HG03571 (cell line): ENCODE measurements around the gene GET4.

Experiments used
- ATAC-seq: cut with Tn5 transposase; IDR thresholded peaks from one replicate; pipeline ENCODE4 v1.9.1; 2021; ENCODE audit not compliant: unreplicated experiment

The GET4 gene

DNA sequence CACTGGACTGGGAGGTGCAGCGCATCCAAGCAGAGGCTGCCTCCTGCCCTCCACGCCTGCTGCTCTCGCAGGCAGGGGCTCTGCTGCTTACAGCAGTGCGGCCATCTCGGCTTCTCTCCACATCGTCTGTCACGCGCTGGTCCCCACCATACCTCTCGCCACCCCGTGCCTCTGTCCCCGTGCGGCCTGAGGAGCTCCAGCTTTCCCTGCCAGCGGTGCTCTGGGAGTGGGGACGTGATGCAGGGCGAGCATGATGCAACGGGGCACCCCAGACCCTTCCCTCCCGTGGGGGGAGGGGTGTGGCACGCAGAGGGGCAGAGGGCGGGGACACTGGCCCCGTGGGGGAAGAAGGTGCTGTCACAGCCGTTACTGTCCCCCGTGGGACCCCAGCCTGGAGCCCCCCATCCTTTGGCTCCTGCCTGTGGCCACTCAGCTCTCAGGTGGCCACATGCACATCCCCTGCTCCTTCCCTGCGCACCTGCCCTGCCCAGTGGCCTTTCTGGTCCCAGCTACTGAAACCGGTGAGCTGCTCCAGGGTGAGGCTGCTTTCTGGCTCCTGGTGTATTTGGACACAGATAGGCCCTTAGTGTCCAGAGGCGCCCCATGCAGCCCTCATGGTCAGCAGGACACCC is 9.0 kb downstream of the GET4 start:
- ATAC-seq = no peak

GRCh38 chr7:885893-886625 is 9.7 kb downstream of the GET4 start:
- ATAC-seq = no peak

DNA sequence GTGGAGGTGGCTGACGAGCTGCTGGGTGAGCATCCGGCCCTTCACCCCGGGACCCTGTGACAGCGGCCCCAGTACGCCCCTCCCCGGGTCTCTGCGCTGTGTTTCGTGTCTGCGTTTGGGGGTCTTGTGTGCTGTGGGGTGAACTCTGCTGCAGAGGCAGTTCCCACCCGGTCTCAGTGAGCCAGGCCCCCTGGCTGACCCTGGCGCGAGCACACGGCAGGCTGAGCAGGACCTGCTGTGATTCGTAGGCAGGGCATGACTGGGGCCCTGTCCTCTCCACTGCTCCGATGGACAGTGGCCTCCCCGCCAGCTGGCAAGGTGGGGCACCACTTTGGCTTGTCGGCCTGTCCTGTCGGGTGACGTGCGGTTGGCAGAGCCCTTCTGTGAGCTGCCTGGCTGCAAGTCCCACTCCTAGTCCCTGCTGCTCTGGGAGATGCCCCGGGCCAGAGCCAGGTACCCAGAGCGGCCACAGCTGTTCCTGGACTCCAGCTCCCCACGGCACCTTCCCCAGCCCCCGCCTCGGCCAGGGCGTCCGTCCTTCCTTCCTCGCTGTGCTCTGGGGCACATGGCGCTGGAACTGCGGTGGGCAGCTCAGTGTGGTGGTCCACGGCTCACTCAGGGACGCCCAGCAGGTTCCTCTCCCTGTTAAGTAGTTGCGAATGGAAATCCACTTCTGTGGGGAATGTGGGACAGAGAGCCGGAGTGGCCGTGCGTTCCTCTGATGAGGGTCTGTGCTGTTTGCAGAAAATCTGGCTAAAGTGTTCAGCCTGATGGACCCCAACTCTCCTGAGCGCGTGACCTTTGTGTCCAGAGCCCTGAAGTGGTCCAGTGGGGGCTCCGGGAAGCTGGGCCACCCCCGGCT is 10.5 kb downstream of the GET4 start:
- no peak for ATAC-seq

GRCh38 chr7:887488-887820 is 11.1 kb downstream of the GET4 start:
- no peak for ATAC-seq

DNA sequence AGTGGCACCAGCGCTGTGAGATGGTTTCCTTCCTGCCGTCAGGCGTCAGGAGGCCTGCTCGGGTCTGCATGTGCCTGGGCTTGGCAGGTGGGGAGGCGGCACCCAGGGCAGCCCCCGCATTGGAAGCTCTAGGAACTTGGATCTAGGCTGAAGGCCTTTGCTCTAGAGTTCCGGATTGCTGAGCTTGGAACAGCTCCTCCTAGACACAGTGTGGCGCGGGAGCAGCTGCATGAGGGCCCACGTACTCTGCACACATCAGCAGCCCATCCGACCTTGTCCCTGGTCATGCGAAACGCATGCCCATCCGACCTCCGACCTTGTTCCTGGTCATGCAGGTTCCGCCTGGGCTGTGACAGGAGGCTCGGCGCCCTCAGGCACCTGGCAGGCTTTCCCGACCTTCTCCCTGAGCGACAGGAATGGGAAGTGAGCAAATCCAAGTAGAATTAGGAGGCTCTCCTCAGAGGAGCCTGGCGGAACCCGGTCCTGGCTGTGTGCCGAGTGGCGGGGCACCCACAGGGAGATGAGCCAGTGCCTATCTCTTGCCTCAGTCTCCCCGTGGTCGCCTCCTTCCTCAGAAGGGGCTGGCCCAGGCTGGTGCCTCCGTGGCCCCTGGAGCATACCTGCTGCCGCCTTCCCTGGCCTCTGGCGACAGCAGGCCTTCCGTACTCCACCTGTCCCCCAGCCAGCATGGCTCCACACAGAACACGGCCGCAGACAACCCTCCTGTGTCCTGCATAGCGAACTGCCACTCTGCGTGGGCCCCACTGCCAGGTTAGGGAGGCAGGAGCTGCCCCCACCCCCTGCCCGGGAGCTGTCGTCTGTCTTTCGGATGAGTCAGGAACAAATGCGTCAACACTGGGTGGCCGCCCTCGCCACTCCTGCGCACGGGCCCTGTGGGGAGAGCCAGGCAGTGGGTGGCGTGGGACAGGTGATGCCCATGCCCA is 12.0 kb downstream of the GET4 start:
- no peak for ATAC-seq

DNA sequence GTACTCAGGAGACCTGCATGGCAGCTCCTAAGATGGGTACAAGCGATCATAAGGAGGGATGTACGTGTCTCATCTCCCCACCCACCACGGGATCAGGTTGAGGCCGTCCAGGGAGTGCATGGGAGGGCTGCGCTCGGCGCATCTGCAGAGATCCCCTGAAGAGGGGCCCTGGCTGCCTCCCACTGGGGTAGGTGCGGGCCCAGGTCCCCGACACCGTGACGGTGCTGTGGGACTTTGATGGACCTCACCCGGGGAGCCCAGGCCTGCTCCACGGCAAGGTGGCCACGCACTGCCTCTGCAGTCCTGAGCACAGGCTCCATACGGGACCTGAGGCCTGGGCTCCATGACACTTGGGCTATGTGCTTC is 12.7 kb downstream of the GET4 start:
- no peak for ATAC-seq

DNA sequence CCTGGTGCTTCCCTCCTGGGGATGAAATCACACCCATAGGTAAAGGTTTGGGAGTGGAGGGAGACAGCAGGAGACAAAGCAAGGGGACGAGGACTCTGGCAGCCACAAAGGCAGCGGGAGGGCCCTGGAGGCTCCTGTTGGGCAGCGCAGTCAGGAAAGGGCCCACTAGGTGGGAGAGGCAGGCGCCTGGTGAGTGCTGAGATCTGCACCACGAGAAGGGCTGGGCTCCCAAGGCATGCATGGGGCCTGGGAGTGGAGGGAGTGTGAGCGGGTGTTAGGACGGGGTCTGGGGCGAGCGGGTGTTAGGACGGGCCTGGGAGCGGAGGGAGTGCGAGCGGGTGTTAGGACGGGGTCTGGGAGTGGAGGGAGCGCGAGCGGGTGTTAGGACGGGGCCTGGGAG is 13.0 kb downstream of the GET4 start:
- ATAC-seq = no peak

DNA sequence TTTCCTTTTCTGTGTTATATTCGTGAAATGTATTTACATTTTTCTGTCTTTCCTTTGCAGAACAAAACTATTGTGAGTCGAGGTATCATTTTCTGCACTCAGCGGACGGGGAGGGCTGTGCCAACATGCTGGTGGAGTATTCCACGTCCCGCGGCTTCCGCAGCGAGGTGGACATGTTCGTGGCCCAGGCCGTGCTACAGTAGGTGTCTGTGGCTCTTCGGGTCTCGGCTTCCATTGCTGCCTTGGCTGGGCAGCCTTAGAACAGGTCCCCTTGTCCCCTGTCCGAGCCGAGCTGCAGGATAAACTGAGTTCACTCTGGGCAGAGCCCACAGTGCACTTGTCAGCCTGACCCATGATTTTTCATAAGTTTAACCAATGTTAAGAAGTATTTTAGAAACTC is 14.5 kb downstream of the GET4 start:
- ATAC-seq = no peak

GRCh38 chr7:891291-891690 is 14.9 kb downstream of the GET4 start:
- ATAC-seq = no peak

- no peak for ATAC-seq
These were observed 15.5 kb downstream of the GET4 start for GRCh38 chr7:891805-892204.

- no peak for ATAC-seq
These were observed 16.6 kb downstream of the GET4 start for GRCh38 chr7:892648-893593.

GRCh38 chr7:893686-894085 is 17.3 kb downstream of the GET4 start:
- ATAC-seq = no peak

DNA sequence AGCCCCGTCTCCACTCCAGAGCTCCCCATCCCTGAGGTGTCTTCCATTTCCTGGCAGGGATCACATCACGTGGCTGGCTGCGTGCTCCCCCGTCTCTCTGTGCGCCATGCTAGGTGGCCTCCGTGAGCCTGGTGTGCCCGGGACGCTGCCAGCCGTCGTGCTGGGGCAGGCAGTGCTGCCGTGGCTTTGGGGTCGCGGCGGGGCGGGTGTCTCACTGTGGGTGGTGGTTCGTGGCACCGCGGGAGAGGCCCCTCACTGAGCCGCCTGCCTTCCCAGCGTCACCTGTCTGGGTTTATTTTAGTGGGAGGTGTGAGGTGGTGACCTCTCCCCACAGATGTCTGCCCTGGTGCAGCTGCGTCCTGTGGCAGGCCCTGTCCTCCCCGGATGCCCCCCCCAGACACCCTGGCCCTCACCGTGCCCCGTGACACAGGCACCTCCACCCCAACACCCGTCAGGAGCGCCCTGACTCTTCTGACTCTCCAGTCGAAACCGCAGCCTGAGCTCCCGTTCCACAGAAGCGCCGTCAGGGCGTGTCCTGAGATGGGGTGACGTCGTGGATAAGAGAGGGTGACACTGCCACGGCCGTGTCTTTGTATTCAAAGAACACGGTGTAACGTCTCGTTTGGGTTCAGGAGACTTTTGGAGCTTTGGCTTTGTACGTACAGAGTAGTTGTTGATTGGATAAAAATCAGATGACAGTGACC is 18.0 kb downstream of the GET4 start:
- ATAC-seq = no peak

DNA sequence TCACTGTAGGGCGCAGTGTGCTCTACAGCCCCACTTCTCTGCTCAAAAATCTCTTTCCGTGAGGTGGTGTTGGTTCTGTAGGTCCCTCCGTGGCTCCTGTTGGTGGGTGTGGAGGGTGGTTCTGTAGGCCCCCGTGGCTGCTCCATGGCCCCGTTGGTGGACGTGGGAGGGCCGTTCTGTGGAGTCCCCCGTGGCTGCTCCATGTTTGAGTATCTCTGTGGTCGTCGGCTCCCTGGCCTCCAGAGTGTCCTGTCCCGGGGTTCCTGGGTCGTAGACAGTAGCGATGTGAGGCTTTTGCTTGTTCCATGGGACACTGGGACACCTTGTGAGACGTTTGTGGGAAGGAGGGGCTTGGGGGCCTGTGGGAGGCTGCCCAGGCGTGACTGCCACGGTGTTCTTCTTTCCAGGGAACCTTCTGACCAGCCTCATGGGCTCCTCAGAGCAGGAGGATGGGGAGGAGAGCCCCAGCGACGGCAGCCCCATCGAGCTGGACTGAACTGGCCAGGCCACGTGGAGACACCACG is 18.6 kb downstream of the GET4 start:
- ATAC-seq = no peak

DNA sequence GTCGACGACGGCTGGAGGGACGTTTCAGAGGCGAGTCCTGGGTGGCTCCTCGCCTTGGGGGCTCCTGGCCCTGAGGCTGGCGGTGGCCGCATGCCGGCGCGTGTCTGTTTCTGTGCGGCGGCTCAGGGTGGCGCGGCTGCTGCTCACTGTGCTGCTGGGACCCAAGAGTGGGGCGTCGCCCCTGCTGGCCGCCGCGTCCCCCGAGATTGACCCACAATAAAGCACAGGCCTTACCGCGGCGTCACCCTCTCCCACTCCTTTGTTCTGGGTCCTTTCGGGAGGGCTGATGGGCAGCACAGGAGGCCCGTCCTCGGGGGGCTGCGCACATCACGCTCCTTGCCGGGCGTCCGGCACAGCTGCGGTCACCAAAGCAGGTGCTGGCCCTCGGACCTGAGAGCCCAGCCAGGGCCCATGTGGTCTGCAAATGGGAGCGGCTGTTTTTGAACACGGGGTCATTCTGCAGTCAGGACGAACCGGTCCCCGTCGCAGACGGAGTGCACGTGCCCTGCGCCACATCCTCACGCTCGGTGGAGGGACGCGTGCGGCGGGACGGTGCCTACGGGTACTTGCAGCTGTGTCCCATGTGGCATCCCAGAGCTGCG is 19.2 kb downstream of the GET4 start:
- ATAC-seq = no peak

DNA sequence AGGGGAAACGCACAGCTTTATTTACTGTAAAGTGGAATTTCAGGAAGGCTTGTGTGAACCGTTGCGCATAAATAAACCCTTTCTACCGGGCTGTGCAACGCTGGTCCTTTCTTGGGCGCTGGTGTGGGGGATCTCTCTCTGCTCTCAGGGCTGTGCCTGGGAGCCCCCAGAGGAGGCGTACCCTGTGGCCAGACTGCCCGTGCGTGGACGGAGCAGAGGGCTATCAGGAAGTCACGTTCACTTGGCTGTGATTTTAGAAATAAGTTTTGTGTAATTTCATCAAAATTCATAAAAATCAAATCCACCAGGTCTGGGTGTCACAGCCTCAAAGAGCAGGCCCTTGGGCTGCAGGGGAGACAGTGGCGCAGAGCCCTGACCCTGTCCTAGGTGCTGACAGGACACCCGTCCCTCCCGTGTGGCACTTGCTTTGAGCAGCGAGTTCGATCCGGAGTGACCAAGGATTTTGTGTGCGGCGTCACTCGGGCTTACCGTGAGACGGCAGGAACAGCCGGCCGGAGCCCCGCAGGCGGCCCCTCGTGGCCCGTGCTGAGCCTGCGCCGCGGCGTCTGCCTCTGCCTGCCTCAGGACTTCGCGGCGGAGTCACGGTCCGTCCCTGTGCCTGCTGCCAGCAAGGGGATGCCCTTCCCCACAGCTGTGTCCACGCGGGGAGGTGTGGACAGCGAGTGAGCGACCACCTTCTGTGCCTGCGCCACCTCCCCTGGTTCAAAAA is 20.2 kb downstream of the GET4 start:
- ATAC-seq = no peak

GRCh38 chr7:897086-897485 is 20.7 kb downstream of the GET4 start:
- ATAC-seq = no peak

DNA sequence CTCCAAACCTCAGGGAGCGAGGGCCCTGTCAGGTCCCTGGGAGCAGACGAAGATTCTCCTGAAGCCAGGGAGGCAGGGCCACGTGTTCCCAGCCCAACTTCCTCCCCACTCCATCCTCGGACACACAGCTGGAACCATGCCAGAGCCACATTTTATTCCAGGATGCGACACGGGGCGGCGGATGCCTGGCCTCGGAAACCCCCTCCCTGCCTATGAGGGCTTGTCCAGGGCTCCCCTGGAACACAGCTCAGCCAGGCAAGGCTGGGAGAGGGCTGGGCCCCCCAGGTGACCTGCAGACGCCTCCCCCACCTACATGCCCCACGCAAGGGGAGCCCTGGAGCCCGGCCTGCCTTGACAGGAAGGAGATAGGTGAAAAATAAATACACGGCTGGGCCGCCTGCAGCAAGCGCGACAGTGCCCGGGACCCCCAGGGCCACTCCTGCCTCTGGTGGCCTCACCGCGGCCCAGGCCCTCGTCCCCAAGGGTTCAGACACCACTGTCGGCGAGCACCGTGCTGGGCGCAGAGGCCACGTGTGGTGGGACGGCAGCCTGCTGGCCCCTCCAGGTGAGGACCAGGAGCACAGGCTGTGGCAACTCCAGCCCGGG is 21.5 kb downstream of the GET4 start:
- ATAC-seq = no peak
